ENCODE measurements around the gene ABCF2.

ABCF2 gene

GRCh38 chr7:151189038-151189437 is 38.0 kb downstream of the ABCF2 start:
- no peak for DNase-seq

GRCh38 chr7:151188252-151188542 is 38.8 kb downstream of the ABCF2 start:
- no peak for DNase-seq

- DNase-seq, result no peak
These were observed 39.4 kb downstream of the ABCF2 start for GRCh38 chr7:151187409-151188251.

GRCh38 chr7:151186640-151187408 is 40.2 kb downstream of the ABCF2 start, which contains the start of gene ASB10:
TSS of gene ASB10 (minus strand) at chr7:151187250. CDS start at chr7:151187130, 120 bp downstream.
- DNase-seq, result no peak

- DNase-seq, result no peak
These were observed 41.0 kb downstream of the ABCF2 start for GRCh38 chr7:151185762-151186639.

GRCh38 chr7:151181011-151181431 is 46.0 kb downstream of the ABCF2 start:
- DNase-seq, result no peak

- DNase-seq, result no peak
These were observed 47.1 kb downstream of the ABCF2 start for GRCh38 chr7:151179946-151180345.

GRCh38 chr7:151179287-151179860 is 47.6 kb downstream of the ABCF2 start:
- DNase-seq, result no peak

GRCh38 chr7:151178831-151179230 is 48.2 kb downstream of the ABCF2 start:
- no peak for DNase-seq

GRCh38 chr7:151178236-151178635 is 48.8 kb downstream of the ABCF2 start:
- DNase-seq, result no peak

GRCh38 chr7:151177310-151177709 is 49.7 kb downstream of the ABCF2 start:
- no peak for DNase-seq

GRCh38 chr7:151176401-151176800 is 50.6 kb downstream of the ABCF2 start:
- no peak for DNase-seq

- no peak for DNase-seq
These were observed 51.2 kb downstream of the ABCF2 start for GRCh38 chr7:151175793-151176311.

GRCh38 chr7:151175047-151175792 is 51.8 kb downstream of the ABCF2 start:
- DNase-seq, result no peak

- no peak for DNase-seq
These were observed 52.6 kb downstream of the ABCF2 start for GRCh38 chr7:151174246-151175046.

GRCh38 chr7:151173386-151174245 is 53.4 kb downstream of the ABCF2 start:
- no peak for DNase-seq

GRCh38 chr7:151172273-151173141 is 54.5 kb downstream of the ABCF2 start:
- DNase-seq, result no peak

GRCh38 chr7:151168787-151169162 is 58.2 kb downstream of the ABCF2 start:
- no peak for DNase-seq

Data from NCI-H1417 treated with DMSO at 0.1 percent for 48 hours (cell line).